ENCODE data around the gene C11orf97.

GRCh38 chr11:94519478-94520084 lies 7.3 kb downstream of the C11orf97 start:
- TF ChIP-seq CTCF (IDR thresholded peaks at IDR 0.05 in 4 of 5, conservative IDR thresholded peaks at IDR 0.05 in 1 of 5) (peak; percentile 31 to 75 (median 41)), POLR2A (IDR thresholded peaks at IDR 0.05) (no peak)

Data from gastrocnemius medialis (tissue), 4 donors.